Stimulated activated CD4-positive, alpha-beta T cell treated with anti-CD3 and anti-CD28 coated beads, Interleukin-15, amount 100 ng/mL, for 48 hours (primary cell): ENCODE data around the gene KRTAP22-1.

Experiments used
- DNase-seq, 2 donors: peaks; one replicate each; pipeline ENCODE4 v3.0.0-alpha.2; 2020; ENCODE audit warnings: low read depth in 2 of 2

The KRTAP22-1 gene

DNA sequence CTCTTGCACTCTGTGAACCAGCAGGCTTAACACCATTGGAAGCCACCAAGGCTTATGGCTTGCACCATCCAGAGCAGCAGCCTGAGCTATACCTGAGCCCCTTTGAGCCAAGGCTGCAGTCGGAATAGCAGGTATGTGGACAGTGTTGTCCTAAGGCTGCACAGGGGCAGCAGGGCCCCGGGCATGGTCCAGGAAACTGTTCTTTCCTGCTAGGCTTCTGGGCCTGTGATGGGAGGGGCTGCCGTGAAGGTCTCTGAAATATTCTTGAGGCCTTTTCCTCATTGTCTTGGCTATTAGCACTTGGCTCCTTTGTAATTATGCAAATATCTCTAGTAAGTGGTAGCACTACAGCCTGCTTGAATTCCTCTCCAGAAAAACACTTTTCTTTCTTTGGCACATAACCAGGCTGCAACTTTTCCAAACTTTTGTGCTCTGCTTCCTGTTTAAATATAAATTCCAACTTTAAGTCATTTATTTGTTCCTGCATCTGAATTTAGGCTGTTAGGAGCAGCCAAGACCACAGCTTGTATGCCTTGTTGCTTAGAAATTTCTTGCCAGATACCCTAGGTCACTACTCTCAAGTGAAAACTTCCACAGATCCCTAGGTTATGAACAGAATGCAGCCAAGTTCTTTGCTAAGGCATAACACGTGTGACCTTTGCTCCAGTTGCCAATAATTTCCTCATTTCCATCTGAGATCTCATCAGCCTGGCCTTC, 24.7 kb downstream of the KRTAP22-1 start:
- no peak for DNase-seq

DNA sequence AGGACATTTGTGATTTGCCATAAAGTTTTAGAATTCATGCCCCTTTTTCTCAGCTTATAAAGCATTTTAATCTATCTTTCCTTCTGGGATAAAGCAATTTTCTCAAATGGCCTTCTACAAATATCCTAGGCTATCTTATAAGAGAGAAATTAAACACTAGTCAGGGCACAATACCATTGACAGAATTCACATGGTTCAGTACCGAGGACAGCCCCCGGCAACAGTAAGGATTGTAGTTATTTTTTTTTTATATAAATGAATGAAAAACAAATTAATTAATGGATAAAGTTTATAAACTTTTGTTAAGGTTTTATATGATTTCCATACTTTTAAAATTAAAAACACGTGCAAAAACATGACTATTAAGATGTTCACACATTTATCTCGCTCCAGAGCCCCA, 27.2 kb downstream of the KRTAP22-1 start:
- DNase-seq, result no peak

DNA sequence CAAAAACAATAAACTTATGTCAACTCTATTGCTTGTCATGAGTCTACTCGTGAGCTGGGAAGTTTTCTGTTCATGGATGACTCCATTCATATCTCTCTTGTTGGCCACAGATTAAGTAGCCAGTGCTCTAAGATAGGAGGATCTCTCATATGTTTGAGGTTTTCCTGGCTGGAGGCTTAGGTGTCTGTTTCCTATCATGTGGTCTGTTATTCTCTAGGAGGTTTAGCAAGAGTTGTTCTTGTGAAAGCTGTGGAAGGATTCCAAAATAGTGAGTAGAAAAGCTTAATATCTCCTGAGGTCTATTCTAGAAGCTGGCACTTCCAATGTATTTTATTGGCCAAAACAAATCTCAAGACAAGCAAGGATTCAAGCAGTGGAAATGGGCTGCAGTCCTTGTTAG, 28.3 kb downstream of the KRTAP22-1 start:
- DNase-seq, result no peak

DNA sequence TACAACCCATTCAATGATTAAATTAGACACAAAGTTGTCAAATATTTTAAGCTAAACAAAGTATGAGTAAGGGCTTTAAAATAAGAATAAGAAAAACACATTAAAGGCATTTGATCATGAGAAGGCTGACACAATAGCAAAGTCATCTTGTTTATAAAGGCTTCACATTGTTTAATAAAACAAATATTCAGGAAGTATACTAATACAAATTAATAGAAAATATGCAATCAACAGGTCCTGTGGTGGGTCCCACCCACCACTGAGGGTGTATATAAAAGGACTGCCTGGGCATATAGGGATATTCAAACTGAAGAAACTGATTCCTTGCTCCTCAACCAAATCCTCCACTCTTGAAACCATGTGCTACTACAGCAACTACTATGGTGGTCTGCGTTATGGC, 34.0 kb downstream of the KRTAP22-1 start, which contains the start of gene KRTAP20-2:
Gene KRTAP20-2, plus strand, starts transcription at position 301 of the 400 bp plus-strand sequence. Its CDS starts 58 bp downstream, at position 359.
- DNase-seq, result no peak

DNA sequence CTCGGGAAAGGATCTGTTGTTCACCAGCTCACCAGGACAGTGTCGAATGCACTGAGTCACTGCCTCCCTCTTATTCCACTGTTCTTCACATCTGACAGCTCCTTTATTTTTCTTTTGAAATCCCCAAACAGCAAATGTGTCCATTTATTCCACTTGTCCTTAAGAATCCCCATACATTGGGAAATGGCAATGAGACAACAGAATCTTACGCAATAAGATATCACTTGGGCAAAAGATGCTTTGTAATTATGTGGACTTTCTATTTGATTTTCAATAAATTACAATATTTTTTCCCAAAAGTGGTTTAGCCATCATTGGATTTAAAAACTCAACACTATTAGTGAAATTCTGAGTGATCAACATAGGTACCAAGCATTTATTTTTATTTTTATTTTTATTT, 37.8 kb downstream of the KRTAP22-1 start:
- no peak for DNase-seq

DNA sequence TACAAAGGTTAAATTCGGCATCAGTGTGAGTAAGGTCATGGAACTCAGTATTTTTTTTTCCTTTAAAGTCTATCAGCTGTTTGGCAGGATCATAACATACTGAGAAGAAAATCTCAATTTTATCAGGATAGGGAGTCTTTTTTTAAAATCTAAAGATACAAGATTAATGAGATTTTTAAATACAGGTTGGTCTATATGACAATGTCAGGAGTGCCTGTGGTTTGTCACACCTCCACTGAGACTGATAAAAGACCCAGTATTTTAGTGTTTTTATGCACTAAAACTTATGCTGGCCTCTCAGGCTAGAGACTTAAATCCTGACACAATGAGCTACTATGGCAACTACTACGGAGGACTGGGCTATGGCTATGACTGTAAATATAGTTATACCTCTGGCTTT, 41.7 kb downstream of the KRTAP22-1 start, which contains the start of gene KRTAP20-3:
Gene KRTAP20-3, plus strand, starts transcription at position 301 of the 400 bp plus-strand sequence.
- DNase-seq, result no peak

DNA sequence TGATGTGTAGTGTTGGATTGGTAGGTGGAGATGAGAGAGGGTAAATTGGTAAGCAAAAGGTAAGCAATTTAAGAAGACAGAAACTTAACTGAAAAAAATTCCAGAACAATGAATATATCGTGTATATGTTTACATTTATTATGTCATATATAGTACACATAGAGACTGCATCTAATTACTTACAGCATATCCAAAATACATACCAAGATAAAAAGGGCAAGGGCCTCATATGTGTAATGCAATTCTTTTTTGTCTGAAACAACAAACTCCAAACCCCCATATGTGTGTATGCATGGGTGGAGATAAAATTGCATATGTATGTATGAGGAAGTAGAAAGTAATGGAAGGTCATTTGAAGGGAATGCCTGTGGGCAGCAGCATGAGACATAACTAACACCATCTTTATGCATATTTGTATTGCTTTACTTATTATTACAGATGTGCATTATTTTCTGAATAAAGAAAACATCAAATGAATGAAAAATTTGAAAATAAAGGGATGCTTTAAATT, 46.1 kb downstream of the KRTAP22-1 start:
- no peak for DNase-seq
